HG03558 (cell line): ENCODE results near the gene TOR4A.

Source experiments
- ATAC-seq: cut with Tn5 transposase; IDR thresholded peaks from one replicate; pipeline ENCODE4 v1.9.1; 2021; ENCODE audit warnings: moderate number of reproducible peaks; ENCODE audit not compliant: unreplicated experiment; ENCODE audit errors: extremely low read depth

The TOR4A gene

DNA sequence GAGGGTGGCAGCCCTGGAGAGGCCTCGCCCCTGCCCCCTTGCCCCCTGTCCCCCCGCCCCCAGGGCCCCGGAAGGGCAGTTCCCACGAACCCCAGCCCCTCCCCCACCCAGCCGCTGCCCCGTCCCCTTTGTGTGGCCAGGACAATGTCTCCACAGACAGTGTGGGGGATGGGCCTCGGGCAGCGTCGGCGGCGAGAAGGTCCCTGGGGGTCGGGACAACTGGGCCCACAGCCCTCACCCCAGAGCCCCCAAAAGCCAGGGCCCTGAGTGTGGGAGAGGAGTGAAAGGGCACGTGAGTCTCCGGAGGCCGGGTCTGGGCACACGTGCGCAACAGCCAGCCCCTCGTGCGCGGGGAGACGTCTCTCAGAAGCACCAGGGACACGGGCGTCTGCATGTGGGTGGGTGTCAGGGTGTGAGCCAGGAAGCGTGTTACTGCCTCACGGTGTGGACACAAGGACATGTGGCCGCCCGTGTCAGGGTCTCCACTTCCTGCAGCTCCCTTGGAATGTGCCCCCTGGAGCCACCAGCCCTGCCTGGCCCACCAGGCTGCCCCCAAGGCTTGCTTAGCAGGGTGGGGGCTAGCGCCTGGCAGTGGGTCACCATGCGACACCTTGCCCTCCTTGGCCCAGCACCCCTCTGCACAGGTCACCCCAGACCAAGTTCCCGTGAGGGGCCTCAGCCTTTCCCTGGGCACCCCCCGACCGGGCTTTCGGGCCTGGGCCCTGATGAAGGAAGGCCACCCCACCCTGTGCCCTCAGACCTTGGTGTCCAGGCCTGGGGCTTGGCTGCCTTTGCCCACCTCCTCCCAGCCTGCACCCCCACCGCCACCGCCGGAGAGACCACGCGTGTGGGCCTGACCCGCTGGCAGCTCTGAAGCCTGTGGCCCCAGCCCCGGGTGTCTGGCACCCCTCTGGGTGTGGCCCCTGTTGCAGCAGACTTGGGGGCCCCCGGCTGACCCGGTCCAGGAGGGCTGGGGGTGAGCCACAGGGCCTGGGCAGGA is 37.3 kb downstream of the TOR4A start:
- ATAC-seq, result no peak

DNA sequence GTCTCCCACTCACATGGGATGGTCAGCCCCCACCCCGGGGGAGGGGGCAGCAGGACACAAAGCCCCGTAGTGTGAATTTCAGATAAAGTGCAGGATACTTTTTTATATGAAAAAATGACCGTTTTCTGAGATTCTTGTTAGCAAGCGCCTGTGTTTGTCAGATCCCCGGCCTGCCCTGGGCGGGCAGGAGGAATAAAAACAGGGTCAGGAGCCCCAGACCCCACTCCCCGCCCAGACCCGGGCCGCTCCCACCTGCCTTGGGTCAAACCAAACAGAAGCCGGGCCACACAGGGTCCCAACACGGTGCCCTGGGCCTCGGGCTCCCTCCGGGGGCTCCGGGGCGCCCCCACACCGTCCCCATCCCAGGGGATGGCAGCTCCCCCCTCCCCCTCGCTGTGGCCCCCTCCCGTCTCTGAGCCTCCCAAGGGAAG is 38.1 kb downstream of the TOR4A start:
- no peak for ATAC-seq

- no peak for ATAC-seq
Measured at GRCh38 chr9:137316012-137316981, 38.8 kb downstream of the TOR4A start.

GRCh38 chr9:137317021-137317717 is 39.6 kb downstream of the TOR4A start:
- ATAC-seq, result no peak

DNA sequence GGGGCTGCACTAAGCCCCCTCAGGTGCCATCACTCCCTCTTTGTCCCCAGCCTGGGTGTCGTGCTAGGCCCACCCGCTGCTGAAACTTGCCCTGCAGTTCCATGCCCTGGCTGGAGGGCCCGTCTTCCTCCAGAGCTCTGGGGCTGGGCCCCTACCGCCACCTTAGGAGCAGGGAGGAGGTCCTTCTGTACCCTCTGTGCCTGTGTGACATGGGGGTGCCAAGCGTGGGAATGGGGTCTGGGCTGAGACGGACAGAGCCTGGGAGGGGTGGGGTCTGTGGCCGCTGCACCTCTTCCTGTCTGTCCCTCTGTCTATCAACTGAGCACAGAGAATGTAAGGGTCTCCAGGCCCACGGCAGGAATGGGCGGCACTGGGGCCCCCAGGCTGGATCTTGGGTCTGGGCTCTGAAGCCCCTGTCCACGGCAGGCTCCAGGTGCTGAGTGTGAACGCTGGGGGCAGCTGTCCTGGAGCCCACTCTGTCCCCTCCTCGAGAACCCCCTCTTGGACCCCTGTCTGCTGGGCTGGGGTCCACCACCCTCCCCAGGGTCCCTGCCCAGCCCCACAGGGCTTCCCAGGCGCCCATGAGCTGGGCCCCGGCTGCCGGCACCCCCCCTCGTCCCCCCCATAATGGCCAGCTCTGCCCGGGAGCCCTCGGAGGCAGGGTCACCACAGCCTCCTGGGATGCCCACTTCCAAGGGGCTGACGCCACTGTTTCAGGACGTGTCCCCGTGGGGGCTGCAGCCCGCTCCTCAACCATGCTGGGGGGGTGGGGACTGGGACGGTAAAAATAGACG is 40.4 kb downstream of the TOR4A start:
- no peak for ATAC-seq

DNA sequence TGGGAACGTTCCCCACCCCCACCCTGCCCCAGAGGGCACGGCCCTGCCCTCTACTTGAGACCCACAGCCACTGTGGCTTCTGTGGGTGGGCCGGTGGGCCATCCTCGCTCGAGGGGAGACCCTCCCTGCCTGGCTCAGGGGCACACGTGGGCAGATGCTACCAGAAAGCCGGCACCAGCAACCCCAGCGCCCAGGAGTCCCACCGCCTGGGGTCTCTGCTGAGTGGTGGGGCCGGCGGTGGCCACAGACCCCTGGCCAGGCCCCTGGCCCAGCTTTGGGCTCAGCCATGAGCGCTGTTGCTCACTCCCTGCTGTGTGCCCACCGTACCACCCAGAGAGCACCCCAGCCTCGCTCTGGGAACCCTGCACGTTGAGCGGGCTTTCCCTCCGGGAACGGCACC is 41.1 kb downstream of the TOR4A start:
- no peak for ATAC-seq

- no peak for ATAC-seq
Measured at GRCh38 chr9:137319011-137319738, 41.6 kb downstream of the TOR4A start.

- ATAC-seq, result no peak
Measured at GRCh38 chr9:137319739-137320551, 42.4 kb downstream of the TOR4A start.

GRCh38 chr9:137320555-137321384 is 43.2 kb downstream of the TOR4A start:
- ATAC-seq, result no peak

GRCh38 chr9:137321726-137322361 is 44.3 kb downstream of the TOR4A start:
- no peak for ATAC-seq

GRCh38 chr9:137323531-137324331 is 46.2 kb downstream of the TOR4A start:
- no peak for ATAC-seq

- ATAC-seq, result no peak
Measured at GRCh38 chr9:137325124-137325523, 47.6 kb downstream of the TOR4A start.

DNA sequence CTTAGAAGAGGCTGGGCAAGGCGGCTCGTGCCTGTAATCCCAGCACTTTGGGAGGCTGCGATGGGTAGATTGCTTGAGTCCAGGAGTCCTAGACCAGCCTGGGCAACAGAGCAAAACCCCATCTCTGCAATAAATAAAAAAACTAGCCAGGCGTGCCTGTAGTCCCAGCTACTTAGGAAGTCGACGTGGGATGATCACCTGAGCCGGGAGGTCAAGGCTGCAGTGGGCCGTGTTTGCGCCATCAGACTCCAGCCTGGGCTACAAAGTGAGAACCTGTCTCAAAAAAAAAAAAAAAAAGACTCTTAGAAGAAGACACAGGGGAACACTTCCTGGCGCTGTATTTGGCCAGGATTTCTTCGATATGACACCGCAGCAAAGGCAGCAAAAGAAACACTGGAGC is 48.3 kb downstream of the TOR4A start:
- ATAC-seq, result no peak

DNA sequence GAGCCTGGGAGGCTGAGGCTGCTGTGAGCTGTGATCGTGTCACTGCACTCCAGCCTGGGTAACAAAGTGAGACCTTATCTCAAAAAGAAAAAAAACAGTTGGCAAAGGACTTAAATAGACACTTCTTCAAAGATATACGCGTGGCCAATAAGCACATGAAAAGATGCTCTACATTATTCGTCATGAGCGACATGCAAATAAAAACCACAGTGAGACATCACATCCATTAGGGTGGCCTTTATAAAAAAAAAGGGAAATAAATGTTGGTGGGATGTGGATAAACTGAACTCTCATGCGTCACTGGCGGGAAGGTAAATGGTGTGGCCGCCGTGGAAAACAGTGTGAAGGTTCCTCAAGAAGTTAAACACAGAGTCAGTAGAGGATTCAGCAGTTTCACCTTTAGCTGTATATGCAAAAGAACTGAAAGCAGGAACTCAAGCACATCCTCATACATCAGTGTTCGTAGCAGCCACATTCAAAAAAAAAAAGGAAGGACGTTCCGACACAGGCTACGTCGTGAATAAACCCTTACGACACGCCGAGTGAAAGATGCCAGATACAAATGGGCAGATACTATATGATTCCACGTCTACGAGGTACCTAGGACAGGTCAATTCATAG is 49.0 kb downstream of the TOR4A start:
- ATAC-seq, result no peak
